ENCODE data around the gene SRC. TPM values are rescaled to one million over a fixed set of nuclear protein-coding genes. Genes with fewer than 3 reads are reported as not detected.

SRC gene
- total and polyA plus RNA-seq, 2 of the 8 experiments (the other 6 are each of a cell fraction or from before 2014, with no cell fraction given): 27.6 to 28.8 TPM

DNA sequence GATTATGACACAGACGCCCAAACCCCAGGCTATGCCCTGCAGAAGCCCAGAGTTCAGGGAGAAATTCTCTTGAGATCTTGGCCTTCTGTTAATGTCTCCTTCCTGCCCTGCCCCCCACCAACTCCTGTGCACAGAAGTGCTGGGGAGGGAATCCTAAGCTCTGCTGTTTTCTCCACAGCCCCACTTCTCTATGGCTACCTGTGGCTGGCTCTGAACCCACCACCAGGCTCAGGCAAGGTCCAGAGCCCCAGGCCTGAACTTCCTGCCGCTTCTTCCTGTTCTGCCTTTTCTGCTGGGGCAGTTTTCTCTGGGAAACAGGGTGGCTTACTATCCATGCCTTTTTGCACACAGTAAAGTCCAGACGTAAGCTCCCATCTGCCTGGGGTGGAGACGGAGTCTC is 97.7 kb downstream of the SRC start:
- H3K36me3 ChIP-seq (ENCODE audit: control insufficient read depth in 2 of 4, insufficient read depth in 4 of 4, low read length in 3 of 4): no peaks in the 10 kb centered on the region
- no peak overlapping the region for H3K23ac ChIP-seq (ENCODE audit: insufficient read length)
- no peak overlapping the region for H3K4me3 ChIP-seq (ENCODE audit: extremely low read depth in 1 of 4, insufficient read depth in 2 of 4, low read depth in 3 of 4, low read length in 4 of 4)
- H3K4ac ChIP-seq (replicated peaks; ENCODE audit: insufficient read length, low read depth, low read length): no peak overlapping the region
- no peak overlapping the region for H4K5ac ChIP-seq (ENCODE audit: insufficient read length, low read depth, low read length)
- H4K20me1 ChIP-seq (replicated peaks in 1 of 2; ENCODE audit: control insufficient read depth in 1 of 2, insufficient read depth in 2 of 2, low read length in 2 of 2): peaks cover 0 to 3% of the 10 kb centered on the region in 2 experiments
- no peak overlapping the region for H2BK5ac ChIP-seq (ENCODE audit: low read depth, low read length)
- H3K79me1 ChIP-seq (ENCODE audit: low read depth, low read length): no peaks in the 10 kb centered on the region
- CTCF ChIA-PET (ENCODE audit: partially characterized antibody): interaction anchor here (1.0 kb wide), 1 partner anchor 9 kb away, joined by 3 read pairs; no protein-coding TSS in a partner anchor
- no peak overlapping the region for H3K56ac ChIP-seq (replicated peaks; ENCODE audit: insufficient read length, low read depth, low read length)
- no peak overlapping the region for H3K27ac ChIP-seq (ENCODE audit: low read depth, low read length)
- no peak overlapping the region for H3K14ac ChIP-seq (ENCODE audit: insufficient read length)
- H3K23me2 ChIP-seq (ENCODE audit: low read depth, low read length): peaks cover 8% of the 10 kb centered on the region; the same call in 1 of the 2 replicates
- H3K9ac ChIP-seq (replicated peaks in 1 of 4; ENCODE audit: extremely low read depth in 1 of 4, low read depth in 3 of 4, low read length in 3 of 4): no peak overlapping the region
- 0 out of 2 replicates have a peak overlapping the region, but pooled peaks have one; percentile 75 for H2AK5ac ChIP-seq (ENCODE audit: low read depth, low read length)
- H3K27me3 ChIP-seq (replicated peaks in 1 of 4; ENCODE audit: control insufficient read depth in 3 of 4, extremely low read depth in 1 of 4, insufficient read depth in 3 of 4, low read length in 3 of 4): 0 out of 7 replicates have a peak, but pooled peaks cover 0 to 3% (median 0%) of the 10 kb centered on the region in 4 experiments
- 91% methylated on average over 4 of the region's 4 CpGs; no CpG with 5 or more reads in 1 of the 2 experiments for WGBS, 2 experiments (ENCODE audit: extremely low coverage in 1 of 2, insufficient coverage in 1 of 2, insufficient read length in 1 of 2, insufficient replicate concordance in 2 of 2, low coverage in 1 of 2, low lambda C conversion rate in 2 of 2, missing lambda C conversion rate in 1 of 2)
- H2BK20ac ChIP-seq (ENCODE audit: low read length): no peak overlapping the region
- FAIRE-seq: no peak
- H2AFZ ChIP-seq (ENCODE audit: low read length): no peak overlapping the region
- H3K4me1 ChIP-seq (replicated peaks in 1 of 4; ENCODE audit: control insufficient read depth in 3 of 4, insufficient read depth in 4 of 4, low read length in 3 of 4): peaks cover 0 to 11% (median 1%) of the 10 kb centered on the region in 4 experiments; a peak in 3 of 7 replicates
- POLR2A ChIA-PET (ENCODE audit: partially characterized antibody): interaction anchor here (0.6 to 1.3 kb wide), 4 partner anchors 30 to 63 kb away, joined by 3 to 4 read pairs (median 3); no protein-coding TSS in a partner anchor
- no peak overlapping the region for H4K8ac ChIP-seq (ENCODE audit: extremely low read depth, insufficient read depth, low read length)
- peak overlapping the region; percentile 7; the same call in 1 of the 2 replicates for H3K18ac ChIP-seq (ENCODE audit: extremely low read depth, low read length)
- no peaks in the 10 kb centered on the region for H3K79me2 ChIP-seq (ENCODE audit: control insufficient read depth in 1 of 2, insufficient read depth in 2 of 2, low read length in 2 of 2)
- H3K4me2 ChIP-seq (ENCODE audit: insufficient read depth in 1 of 2, low read depth in 2 of 2, low read length in 2 of 2): no peak overlapping the region
- H3K9me3 ChIP-seq (ENCODE audit: insufficient read depth in 2 of 2, low read depth in 1 of 2, low read length in 1 of 2): no peaks in the 10 kb centered on the region
- H2BK15ac ChIP-seq (ENCODE audit: low read length): no peak overlapping the region
- H2BK120ac ChIP-seq (replicated peaks; ENCODE audit: low read depth, low read length): no peak overlapping the region
- peak overlapping the region; percentile 75; the same call in 1 of the 2 replicates for H2BK12ac ChIP-seq (ENCODE audit: low read depth, low read length)
- DNase-seq (ENCODE audit: low read depth in 1 of 2, low spot score in 2 of 2): no peak
- no peak overlapping the region for H4K91ac ChIP-seq (replicated peaks; ENCODE audit: insufficient read length, low read length)
- TF ChIP-seq TEAD4 (IDR thresholded peaks at IDR 0.05; ENCODE audit: low read depth, low read length): no peak

All from H1 (cell line).